AG09319 (cell line): ENCODE results near the gene CCDC188.

ENCODE experiments used
- DNase-seq: peaks from one replicate; pipeline ENCODE4 v3.0.0-alpha.2; 2010; ENCODE audit warnings: low read depth; ENCODE audit errors: extremely low read depth
- CTCF ChIP-seq: IDR thresholded peaks from 2 replicates; pipeline ENCODE4 v1.5.1; 2011; ENCODE audit warnings: low read depth, mild to moderate bottlenecking, inconsistent platforms, low read length, moderate library complexity

Gene CCDC188

GRCh38 chr22:20183823-20184222 is 33.0 kb upstream of the CCDC188 start:
- no peak for DNase-seq
- no peak for TF ChIP-seq CTCF

GRCh38 chr22:20183101-20183500 is 32.2 kb upstream of the CCDC188 start:
- no peak for TF ChIP-seq CTCF
- DNase-seq: no peak

GRCh38 chr22:20182365-20182764 is 31.5 kb upstream of the CCDC188 start:
- no peak for DNase-seq
- TF ChIP-seq CTCF: no peak

- no peak for DNase-seq
- TF ChIP-seq CTCF: no peak
Measured at GRCh38 chr22:20181884-20182236, 31.0 kb upstream of the CCDC188 start.

- DNase-seq: no peak
- TF ChIP-seq CTCF: no peak
Measured at GRCh38 chr22:20181194-20181883, 30.5 kb upstream of the CCDC188 start.

- no peak for DNase-seq
- TF ChIP-seq CTCF: no peak
Measured at GRCh38 chr22:20180640-20181039, 29.8 kb upstream of the CCDC188 start.

GRCh38 chr22:20180245-20180630 is 29.4 kb upstream of the CCDC188 start:
- no peak; the same call in none of the 2 replicates for TF ChIP-seq CTCF

More at GRCh38 chr22:20180245-20180630, 29.4 kb upstream of the CCDC188 start:
- DNase-seq: no peak
